ENCODE results near the gene MRPL52.
A peak's percentile ranks its signal among the peaks of the same experiment; 100 is the strongest.

The MRPL52 gene

DNA sequence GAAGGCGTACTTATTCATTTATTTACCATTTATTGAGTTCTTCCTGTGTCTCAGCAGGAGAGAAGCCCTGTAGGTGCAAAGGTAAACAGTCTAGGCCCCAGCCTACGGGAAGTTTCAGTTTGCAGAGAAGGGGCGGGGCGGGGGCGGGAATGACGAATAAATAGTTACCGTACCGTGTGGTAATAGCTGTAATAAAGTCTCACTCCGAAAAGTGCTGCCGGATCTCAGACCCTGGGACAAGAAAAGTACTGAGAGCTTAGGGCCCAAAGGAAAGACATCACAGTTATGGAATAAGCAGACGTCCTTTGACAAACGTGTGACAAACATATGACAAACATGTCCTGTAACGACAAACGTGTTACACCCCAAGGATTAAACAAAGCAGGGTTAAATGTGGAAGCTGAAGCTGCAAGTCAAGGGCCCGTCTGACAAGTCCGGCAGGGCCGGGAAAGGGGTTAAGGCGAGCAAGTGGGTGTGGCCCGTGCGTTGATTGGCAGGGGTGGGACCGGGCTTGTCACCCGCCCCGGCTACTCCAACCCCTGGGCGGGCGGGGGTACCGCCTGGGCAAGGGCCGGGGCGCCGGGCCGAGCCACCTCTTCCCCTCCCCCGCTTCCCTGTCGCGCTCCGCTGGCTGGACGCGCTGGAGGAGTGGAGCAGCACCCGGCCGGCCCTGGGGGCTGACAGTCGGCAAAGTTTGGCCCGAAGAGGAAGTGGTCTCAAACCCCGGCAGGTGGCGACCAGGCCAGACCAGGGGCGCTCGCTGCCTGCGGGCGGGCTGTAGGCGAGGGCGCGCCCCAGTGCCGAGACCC, 41.7 kb downstream of the MRPL52 start, which contains the start of gene LRP10:
TSS of gene LRP10 (plus strand) at position 517 of the 809 bp plus-strand sequence. CDS start 564 bp downstream, outside the sequence.
- TF ChIP-seq, protein P1, sequence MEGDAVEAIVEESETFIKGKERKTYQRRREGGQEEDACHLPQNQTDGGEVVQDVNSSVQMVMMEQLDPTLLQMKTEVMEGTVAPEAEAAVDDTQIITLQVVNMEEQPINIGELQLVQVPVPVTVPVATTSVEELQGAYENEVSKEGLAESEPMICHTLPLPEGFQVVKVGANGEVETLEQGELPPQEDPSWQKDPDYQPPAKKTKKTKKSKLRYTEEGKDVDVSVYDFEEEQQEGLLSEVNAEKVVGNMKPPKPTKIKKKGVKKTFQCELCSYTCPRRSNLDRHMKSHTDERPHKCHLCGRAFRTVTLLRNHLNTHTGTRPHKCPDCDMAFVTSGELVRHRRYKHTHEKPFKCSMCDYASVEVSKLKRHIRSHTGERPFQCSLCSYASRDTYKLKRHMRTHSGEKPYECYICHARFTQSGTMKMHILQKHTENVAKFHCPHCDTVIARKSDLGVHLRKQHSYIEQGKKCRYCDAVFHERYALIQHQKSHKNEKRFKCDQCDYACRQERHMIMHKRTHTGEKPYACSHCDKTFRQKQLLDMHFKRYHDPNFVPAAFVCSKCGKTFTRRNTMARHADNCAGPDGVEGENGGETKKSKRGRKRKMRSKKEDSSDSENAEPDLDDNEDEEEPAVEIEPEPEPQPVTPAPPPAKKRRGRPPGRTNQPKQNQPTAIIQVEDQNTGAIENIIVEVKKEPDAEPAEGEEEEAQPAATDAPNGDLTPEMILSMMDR (IDR thresholded peaks at IDR 0.05; ENCODE audit: insufficient read depth, low read length, poor library complexity, severe bottlenecking) = no peak
- H3K4me3 ChIP-seq (replicated peaks; ENCODE audit: low read depth, low read length) = peak within 1 kb of the TSS; percentile 92
- peak; percentile 90 for DNase-seq (ENCODE audit: extremely low read depth, insufficient read length)
- no peaks in the 10 kb centered on the region for H3K27me3 ChIP-seq (replicated peaks; ENCODE audit: control insufficient read depth, insufficient read depth, low read length)
- H3K36me3 ChIP-seq (ENCODE audit: control insufficient read depth, insufficient read depth, low read length) = peaks cover 18% of the 10 kb centered on the region

DNA sequence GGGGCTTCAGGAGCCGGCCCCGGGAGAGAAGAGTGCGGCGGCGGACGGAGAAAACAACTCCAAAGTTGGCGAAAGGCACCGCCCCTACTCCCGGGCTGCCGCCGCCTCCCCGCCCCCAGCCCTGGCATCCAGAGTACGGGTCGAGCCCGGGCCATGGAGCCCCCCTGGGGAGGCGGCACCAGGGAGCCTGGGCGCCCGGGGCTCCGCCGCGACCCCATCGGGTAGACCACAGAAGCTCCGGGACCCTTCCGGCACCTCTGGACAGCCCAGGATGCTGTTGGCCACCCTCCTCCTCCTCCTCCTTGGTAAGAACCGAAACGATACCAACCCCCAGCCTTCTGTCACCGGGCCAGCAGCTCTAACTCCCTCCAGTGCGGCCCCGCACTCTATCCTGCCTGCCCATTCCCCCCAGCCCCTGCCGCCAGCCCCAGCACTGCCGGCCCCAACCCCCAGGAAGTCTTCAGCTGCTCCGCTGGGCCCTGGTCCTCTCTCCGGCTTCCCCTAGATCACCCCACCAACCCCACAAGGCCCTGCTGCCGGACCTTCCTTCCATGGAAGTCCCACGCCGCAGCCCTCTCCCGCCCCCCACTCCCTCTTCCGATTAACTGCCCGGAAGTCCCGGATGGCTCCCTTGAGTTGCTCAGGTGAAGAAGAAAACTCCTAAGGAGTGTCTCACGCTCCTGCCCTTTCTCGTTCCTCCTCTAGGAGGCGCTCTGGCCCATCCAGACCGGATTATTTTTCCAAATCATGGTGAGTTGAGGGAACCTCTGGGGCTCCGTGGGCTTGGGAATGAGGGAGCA, 42.5 kb downstream of the MRPL52 start:
- Histone ChIP-seq H3K27me3 (replicated peaks; ENCODE audit: control insufficient read depth, insufficient read depth, low read length) (no peaks in the 10 kb centered on the region), H3K4me3 (replicated peaks; ENCODE audit: low read depth, low read length) (peak overlapping the region; percentile 92), H3K36me3 (ENCODE audit: control insufficient read depth, insufficient read depth, low read length) (peaks cover 22% of the 10 kb centered on the region)
- DNase-seq (ENCODE audit: extremely low read depth, insufficient read length) = peak; percentile 69
- TF ChIP-seq, protein P1 (IDR thresholded peaks at IDR 0.05; ENCODE audit: insufficient read depth, low read length, poor library complexity, severe bottlenecking) = peak; percentile 98

DNA sequence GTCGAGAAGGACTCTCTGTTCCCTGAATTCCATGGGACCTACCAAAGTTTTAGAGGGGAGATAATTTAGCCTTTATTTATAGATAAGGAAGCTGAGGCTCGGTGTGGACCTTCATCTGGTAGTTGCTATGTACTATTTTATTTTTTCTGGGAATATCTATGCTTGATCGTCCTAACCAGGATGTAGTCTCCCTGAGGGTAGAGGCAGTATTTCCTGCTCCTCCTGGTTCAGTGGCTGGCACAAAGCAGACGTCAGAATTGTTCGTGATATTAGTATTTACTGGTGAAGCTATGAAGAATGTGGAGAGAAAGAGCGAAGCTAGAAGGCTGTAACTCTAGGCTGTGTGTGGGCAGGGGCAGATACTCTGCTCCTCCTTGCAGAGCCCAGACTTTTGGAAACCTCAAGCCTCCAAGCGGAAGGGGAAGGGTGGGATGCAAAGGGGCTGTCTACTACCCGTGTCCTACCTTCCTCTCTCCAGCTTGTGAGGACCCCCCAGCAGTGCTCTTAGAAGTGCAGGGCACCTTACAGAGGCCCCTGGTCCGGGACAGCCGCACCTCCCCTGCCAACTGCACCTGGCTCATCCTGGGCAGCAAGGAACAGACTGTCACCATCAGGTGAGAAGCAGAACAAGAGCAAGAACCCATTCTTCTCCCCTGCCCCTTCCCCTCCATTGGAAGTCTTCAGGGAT, 43.3 kb downstream of the MRPL52 start:
- H3K4me3 ChIP-seq (replicated peaks; ENCODE audit: low read depth, low read length) = peak overlapping the region; percentile 92
- TF ChIP-seq, protein P1 (IDR thresholded peaks at IDR 0.05; ENCODE audit: insufficient read depth, low read length, poor library complexity, severe bottlenecking) = no peak
- no peak for DNase-seq (ENCODE audit: extremely low read depth, insufficient read length)
- H3K36me3 ChIP-seq (ENCODE audit: control insufficient read depth, insufficient read depth, low read length) = peaks cover 25% of the 10 kb centered on the region
- no peaks in the 10 kb centered on the region for H3K27me3 ChIP-seq (replicated peaks; ENCODE audit: control insufficient read depth, insufficient read depth, low read length)

DNA sequence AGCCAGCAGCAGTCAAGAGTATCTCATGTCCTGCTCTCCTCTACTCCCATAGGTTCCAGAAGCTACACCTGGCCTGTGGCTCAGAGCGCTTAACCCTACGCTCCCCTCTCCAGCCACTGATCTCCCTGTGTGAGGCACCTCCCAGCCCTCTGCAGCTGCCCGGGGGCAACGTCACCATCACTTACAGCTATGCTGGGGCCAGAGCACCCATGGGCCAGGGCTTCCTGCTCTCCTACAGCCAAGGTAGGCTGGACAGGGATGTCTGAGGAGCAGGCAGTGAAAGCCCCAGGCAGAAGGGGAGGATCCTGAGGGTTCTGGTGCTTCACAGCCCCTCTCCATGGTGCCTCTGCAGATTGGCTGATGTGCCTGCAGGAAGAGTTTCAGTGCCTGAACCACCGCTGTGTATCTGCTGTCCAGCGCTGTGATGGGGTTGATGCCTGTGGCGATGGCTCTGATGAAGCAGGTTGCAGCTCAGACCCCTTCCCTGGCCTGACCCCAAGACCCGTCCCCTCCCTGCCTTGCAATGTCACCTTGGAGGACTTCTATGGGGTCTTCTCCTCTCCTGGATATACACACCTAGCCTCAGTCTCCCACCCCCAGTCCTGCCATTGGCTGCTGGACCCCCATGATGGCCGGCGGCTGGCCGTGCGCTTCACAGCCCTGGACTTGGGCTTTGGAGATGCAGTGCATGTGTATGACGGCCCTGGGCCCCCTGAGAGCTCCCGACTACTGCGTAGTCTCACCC, 45.5 kb downstream of the MRPL52 start:
- no peak for DNase-seq (ENCODE audit: extremely low read depth, insufficient read length)
- peaks cover 32% of the 10 kb centered on the region for H3K36me3 ChIP-seq (ENCODE audit: control insufficient read depth, insufficient read depth, low read length)
- no peak overlapping the region for H3K4me3 ChIP-seq (replicated peaks; ENCODE audit: low read depth, low read length)
- TF ChIP-seq, protein P1 (IDR thresholded peaks at IDR 0.05; ENCODE audit: insufficient read depth, low read length, poor library complexity, severe bottlenecking) = no peak
- H3K27me3 ChIP-seq (replicated peaks; ENCODE audit: control insufficient read depth, insufficient read depth, low read length) = no peaks in the 10 kb centered on the region

DNA sequence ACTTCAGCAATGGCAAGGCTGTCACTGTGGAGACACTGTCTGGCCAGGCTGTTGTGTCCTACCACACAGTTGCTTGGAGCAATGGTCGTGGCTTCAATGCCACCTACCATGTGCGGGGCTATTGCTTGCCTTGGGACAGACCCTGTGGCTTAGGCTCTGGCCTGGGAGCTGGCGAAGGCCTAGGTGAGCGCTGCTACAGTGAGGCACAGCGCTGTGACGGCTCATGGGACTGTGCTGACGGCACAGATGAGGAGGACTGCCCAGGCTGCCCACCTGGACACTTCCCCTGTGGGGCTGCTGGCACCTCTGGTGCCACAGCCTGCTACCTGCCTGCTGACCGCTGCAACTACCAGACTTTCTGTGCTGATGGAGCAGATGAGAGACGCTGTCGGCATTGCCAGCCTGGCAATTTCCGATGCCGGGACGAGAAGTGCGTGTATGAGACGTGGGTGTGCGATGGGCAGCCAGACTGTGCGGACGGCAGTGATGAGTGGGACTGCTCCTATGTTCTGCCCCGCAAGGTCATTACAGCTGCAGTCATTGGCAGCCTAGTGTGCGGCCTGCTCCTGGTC, 46.1 kb downstream of the MRPL52 start:
- Histone ChIP-seq H3K36me3 (ENCODE audit: control insufficient read depth, insufficient read depth, low read length) (peaks cover 32% of the 10 kb centered on the region), H3K27me3 (replicated peaks; ENCODE audit: control insufficient read depth, insufficient read depth, low read length) (no peaks in the 10 kb centered on the region), H3K4me3 (replicated peaks; ENCODE audit: low read depth, low read length) (no peak overlapping the region)
- no peak for DNase-seq (ENCODE audit: extremely low read depth, insufficient read length)
- TF ChIP-seq, protein P1 (IDR thresholded peaks at IDR 0.05; ENCODE audit: insufficient read depth, low read length, poor library complexity, severe bottlenecking) = no peak

Data from GM06990 (cell line).